AG04449 (cell line): Measurements from ENCODE around the gene ARFGAP1.

Source experiments
- CTCF ChIA-PET: fragments of 350-600 bp; formaldehyde crosslinking; extraction: SDS; loops from one replicate; lab custom pipeline; 2021; ENCODE audit warnings: antibody characterized with exemption; lab: Yijun Ruan, JAX
- POLR2A ChIA-PET: fragments of 400-600, 350-600 bp; formaldehyde crosslinking; extraction: SDS; loops from one replicate; lab custom pipeline; 2020; ENCODE audit warnings: antibody characterized with exemption, inconsistent platforms; lab: Yijun Ruan, JAX
- DNase-seq: peaks from one replicate; pipeline ENCODE4 v3.0.0-alpha.2; 2010; ENCODE audit warnings: low read depth, low spot score
- H3K4me3 ChIP-seq: 2 replicates; pipeline ENCODE4 v1.5.1; 2011; ENCODE audit warnings: low read depth, mild to moderate bottlenecking, control low read depth, low read length
- TF ChIP-seq, protein P1 (sequence below): IDR thresholded peaks from one replicate; pipeline ENCODE4 v1.5.1; 2011; ENCODE audit warnings: mild to moderate bottlenecking, moderate library complexity, low read length, control low read depth, inconsistent platforms; ENCODE audit not compliant: insufficient read depth; ENCODE audit errors: missing control alignments

ARFGAP1 gene

DNA sequence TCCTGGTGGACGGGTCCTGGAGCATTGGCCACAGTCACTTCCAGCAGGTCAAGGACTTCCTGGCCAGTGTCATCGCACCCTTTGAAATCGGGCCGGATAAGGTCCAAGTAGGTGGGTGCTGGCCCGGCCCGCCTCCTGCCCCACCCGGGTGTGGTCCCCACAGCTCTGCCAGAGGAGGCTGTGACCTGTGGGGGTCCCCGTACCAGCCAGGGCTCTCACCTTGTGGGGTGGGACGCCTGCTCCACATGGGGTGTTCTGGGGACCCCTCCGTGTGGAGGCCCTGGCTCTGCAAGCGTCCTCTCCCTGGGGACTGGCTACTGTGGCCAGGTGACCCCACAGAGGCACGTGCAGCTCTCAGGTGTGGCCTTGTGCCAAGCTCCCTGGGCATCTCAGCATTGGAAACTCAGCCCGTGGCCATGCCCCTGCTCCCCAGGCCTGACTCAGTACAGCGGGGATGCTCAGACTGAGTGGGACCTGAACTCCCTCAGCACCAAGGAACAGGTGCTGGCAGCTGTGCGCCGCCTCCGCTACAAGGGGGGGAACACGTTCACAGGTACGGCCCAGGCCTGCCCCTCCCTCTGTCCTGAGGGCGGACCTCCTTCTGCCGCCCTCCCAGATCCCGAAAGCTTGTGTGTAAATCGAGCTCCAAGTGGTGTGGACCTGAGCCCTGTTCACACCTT is 35.1 kb downstream of the ARFGAP1 start:
- TF ChIP-seq, protein P1, sequence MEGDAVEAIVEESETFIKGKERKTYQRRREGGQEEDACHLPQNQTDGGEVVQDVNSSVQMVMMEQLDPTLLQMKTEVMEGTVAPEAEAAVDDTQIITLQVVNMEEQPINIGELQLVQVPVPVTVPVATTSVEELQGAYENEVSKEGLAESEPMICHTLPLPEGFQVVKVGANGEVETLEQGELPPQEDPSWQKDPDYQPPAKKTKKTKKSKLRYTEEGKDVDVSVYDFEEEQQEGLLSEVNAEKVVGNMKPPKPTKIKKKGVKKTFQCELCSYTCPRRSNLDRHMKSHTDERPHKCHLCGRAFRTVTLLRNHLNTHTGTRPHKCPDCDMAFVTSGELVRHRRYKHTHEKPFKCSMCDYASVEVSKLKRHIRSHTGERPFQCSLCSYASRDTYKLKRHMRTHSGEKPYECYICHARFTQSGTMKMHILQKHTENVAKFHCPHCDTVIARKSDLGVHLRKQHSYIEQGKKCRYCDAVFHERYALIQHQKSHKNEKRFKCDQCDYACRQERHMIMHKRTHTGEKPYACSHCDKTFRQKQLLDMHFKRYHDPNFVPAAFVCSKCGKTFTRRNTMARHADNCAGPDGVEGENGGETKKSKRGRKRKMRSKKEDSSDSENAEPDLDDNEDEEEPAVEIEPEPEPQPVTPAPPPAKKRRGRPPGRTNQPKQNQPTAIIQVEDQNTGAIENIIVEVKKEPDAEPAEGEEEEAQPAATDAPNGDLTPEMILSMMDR, result no peak
- no peak for DNase-seq
- CTCF ChIA-PET, result interaction anchor here (1.4 to 4.8 kb wide), 9 partner anchors 8 to 189 kb away, joined by 3 to 79 read pairs (median 21); no protein-coding TSS in a partner anchor
- no peak overlapping the region for H3K4me3 ChIP-seq
- POLR2A ChIA-PET, result no interaction called here

DNA sequence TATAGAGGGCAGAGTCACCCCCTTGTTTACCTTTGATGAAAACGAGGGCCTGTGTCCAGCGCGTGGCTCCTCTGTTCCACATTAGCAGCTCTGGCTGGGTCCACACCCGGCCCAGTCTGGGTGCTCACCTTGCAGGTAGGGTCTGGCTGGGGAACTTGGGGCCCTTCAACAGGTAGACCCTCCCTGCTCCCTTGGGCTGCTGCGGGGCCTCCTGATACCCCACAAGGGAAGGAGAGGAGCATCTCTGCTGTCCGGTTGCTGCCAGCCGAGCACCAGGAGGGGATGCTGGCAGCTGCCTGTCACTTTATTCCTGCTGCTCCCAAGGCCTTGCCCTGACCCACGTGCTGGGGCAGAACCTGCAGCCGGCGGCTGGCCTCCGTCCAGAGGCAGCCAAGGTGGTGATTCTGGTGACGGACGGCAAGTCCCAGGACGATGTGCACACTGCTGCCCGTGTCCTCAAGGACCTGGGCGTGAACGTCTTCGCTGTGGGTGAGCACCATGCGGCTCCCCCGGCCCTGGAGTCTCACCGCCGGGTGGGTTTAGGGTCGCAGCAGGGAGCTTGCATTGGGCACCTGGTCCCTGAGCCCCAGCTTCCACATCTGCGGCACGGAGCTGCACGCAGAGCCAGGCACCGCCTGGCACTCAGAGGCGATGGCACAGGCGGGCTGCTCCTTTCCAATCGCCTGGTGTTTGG is 35.8 kb downstream of the ARFGAP1 start:
- ChIA-PET CTCF (interaction anchor here (0.5 to 4.8 kb wide), 14 partner anchors 8 to 188 kb away, joined by 3 to 79 read pairs (median 7); no protein-coding TSS in a partner anchor), POLR2A (interaction anchor here (0.7 kb wide), 1 partner anchor 85 kb away, joined by 3 read pairs; no protein-coding TSS in a partner anchor)
- TF ChIP-seq, protein P1, result no peak
- no peak overlapping the region for H3K4me3 ChIP-seq
- DNase-seq, result no peak

DNA sequence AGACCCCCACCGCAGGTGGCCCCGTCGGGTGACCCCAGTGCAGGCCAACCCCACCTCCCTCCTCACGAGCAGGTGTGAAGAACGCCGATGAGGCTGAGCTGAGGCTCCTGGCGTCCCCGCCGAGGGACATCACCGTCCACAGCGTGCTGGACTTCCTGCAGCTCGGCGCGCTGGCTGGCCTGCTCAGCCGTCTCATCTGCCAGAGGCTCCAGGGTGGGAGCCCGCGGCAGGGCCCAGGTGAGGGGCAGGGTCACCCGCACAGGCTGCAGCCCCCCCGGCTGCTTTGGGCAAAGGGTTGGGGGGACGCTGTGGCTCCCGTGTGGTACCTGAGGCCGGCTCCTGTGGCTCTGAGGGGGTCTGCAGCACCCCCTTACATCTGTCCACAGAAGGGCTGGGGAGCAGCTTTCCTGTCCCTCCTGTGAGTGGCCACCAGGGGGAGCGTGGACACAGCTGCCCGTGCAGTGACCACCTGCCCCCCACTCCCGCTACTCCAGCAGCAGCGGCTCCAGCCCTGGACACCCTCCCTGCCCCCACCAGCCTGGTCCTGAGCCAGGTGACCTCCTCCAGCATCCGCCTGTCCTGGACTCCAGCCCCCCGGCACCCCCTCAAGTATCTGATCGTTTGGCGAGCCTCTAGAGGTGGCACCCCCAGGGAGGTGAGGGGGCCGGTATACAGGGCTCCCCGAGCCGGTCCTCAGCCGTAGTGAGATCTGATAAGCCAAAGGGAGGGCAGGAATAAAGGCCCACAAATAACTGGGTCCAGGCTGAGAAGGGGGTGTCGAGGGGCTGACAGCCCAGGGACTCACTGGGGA is 36.9 kb downstream of the ARFGAP1 start:
- no peak overlapping the region for H3K4me3 ChIP-seq
- ChIA-PET POLR2A (interaction anchor here (0.7 kb wide), 1 partner anchor 86 kb away, joined by 3 read pairs; no protein-coding TSS in a partner anchor), CTCF (interaction anchor here (0.6 to 4.8 kb wide), 33 partner anchors 7 to 212 kb away, joined by 3 to 79 read pairs (median 5); partner anchors contain the start of gene COL20A1)
- no peak for DNase-seq
- TF ChIP-seq, protein P1, result peak; percentile 96

DNA sequence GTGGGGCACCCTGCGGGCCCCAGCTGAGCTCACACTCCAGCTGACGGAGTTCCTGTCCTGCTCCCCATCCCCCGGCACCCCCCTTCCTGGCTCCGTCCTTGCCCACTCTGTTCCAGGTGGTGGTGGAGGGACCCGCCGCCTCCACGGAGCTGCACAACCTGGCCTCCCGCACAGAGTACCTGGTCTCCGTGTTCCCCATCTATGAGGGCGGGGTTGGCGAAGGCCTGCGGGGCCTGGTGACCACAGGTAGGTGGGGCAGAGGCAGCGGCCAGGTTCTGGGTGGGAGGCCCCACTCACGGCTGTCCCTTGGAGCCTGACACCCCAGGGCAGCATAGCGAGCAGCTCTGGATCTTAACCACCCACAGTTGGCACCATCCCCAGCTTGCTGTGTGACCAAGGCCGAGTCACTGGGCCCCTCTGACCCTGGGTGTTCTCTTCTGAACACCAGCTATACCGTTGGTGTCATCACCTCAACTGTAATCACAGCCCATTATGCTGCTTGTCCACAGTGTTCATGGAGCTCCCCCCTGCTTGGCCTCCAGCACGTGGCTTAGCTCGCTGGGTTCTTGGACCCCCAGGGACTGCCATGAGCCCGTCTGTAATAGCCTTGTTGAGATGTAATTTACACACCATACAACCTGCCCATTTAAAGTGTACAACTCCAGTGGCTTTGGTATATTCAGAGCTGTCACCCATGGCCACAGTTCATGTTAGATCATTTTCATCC is 37.8 kb downstream of the ARFGAP1 start:
- TF ChIP-seq, protein P1, result no peak
- ChIA-PET POLR2A (no interaction called here), CTCF (interaction anchor here (0.9 to 4.8 kb wide), 21 partner anchors 8 to 211 kb away, joined by 3 to 79 read pairs (median 5); partner anchors contain the start of gene COL20A1)
- no peak overlapping the region for H3K4me3 ChIP-seq
- DNase-seq, result no peak

DNA sequence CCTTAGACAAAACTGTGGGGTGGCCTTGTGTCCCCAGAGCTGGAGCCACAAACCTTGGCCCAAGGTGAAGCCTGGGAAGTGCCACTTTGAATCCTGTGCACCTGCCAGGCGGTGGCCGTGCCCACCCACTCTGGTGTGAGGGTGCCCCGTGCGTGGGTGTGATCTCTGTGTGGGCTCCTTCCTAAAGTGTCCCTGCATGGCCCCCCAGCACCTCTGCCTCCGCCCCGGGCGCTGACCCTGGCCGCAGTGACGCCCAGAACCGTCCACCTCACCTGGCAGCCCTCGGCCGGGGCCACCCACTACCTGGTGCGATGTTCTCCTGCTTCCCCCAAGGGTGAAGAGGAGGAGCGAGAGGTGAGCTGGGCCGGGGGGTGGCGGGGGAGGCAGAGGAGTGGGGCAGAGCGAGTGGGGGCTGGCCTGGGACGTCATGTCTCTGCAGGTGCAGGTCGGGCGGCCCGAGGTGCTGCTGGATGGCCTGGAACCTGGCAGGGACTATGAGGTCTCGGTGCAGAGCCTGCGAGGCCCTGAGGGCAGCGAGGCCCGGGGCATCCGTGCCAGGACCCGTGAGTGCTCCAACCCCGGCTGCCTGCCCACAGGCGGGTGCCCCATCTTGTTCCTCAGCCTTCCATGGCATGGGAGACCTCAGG is 38.7 kb downstream of the ARFGAP1 start:
- POLR2A ChIA-PET, result no interaction called here
- no peak overlapping the region for H3K4me3 ChIP-seq
- CTCF ChIA-PET, result interaction anchor here (1.3 to 4.8 kb wide), 8 partner anchors 9 to 185 kb away, joined by 5 to 79 read pairs (median 16); no protein-coding TSS in a partner anchor
- TF ChIP-seq, protein P1, result no peak
- no peak for DNase-seq
